ENCODE data around the gene MIDN. TPM values are rescaled to one million over a fixed set of nuclear protein-coding genes. Genes with fewer than 3 reads are reported as not detected.

The MIDN gene
- total RNA-seq, 1 donor from 2014 or later = 193 TPM

DNA sequence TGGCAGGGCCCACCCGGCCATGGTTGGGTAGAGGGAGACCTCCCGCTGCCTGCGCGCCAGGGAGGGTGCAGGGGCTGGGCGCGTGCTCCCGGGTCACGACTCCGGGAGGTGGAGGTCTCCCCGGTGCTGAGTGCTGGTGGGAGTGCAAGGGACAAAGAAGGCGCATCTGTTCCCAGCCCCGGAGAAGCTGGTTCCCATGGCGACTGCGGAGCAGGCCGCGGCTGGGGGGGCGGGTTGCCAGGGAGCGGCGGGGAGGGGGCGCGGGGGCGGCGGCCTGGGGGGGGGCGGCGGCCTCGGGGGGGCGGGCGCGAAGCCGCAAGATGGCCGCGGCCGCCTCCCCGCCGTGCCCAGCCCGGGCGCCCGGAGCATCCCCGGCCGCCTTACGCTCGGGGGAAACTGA is 11.8 kb upstream of the MIDN start:
- TF ChIP-seq CTCF (IDR thresholded peaks at IDR 0.05; ENCODE audit: unreplicated experiment) = no peak
- peaks cover 4% of the 10 kb centered on the region for H3K36me3 Mint-ChIP-seq (ENCODE audit: insufficient read depth)
- no peak for DNase-seq (ENCODE audit: low spot score, unreplicated experiment)

DNA sequence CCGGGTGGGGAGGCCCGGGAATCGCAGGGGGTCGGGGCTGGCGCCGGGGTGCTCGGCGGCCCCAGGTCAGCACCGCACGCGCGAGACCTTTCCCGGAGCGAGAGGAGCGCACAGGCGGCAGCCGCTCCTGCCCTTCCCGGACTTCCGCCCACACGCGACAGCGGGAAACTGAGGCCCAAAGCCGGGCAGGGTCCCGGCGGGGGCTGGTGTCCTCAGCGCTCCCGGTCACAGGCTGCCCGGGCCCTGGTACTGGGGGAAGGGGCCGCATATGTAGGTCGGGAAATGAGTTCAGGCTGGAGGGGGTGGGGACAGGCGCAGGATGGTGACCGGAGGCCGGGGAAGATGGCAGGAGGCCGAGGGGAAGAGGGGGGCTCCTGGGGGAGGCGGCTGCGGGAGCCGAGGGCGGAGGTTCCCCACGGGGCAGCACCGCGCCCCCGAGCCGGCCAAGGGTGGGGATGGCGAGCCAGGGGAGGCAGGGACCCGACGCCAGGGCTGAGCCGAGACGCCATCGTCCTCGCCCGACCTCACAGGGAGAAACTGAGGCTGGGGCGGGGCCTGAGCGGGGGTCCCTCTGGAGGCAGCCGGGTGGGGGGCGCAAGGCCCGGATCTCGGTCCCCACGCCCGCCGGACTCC is 11.2 kb upstream of the MIDN start:
- H3K9me3 Mint-ChIP-seq (ENCODE audit: low read depth) = no peaks in the 10 kb centered on the region
- no peak for TF ChIP-seq CTCF (IDR thresholded peaks at IDR 0.05; ENCODE audit: unreplicated experiment)
- H3K27me3 Mint-ChIP-seq = no peaks in the 10 kb centered on the region
- H3K36me3 Mint-ChIP-seq (ENCODE audit: insufficient read depth) = peaks cover 2% of the 10 kb centered on the region
- H3K27ac Mint-ChIP-seq = no peak overlapping the region
- DNase-seq (ENCODE audit: low spot score, unreplicated experiment) = no peak
- peaks cover 9% of the 10 kb centered on the region for H3K4me1 Mint-ChIP-seq (ENCODE audit: low read depth)
- H3K4me3 Mint-ChIP-seq (ENCODE audit: low read depth) = peak overlapping the region; percentile 61

More for the DNA sequence above, 11.8 kb upstream of the MIDN start:
- H3K27ac Mint-ChIP-seq = no peak overlapping the region
- H3K4me1 Mint-ChIP-seq (ENCODE audit: low read depth) = peaks cover 9% of the 10 kb centered on the region
- H3K27me3 Mint-ChIP-seq = no peaks in the 10 kb centered on the region
- peak overlapping the region; percentile 35 for H3K4me3 Mint-ChIP-seq (ENCODE audit: low read depth)
- no peaks in the 10 kb centered on the region for H3K9me3 Mint-ChIP-seq (ENCODE audit: low read depth)

DNA sequence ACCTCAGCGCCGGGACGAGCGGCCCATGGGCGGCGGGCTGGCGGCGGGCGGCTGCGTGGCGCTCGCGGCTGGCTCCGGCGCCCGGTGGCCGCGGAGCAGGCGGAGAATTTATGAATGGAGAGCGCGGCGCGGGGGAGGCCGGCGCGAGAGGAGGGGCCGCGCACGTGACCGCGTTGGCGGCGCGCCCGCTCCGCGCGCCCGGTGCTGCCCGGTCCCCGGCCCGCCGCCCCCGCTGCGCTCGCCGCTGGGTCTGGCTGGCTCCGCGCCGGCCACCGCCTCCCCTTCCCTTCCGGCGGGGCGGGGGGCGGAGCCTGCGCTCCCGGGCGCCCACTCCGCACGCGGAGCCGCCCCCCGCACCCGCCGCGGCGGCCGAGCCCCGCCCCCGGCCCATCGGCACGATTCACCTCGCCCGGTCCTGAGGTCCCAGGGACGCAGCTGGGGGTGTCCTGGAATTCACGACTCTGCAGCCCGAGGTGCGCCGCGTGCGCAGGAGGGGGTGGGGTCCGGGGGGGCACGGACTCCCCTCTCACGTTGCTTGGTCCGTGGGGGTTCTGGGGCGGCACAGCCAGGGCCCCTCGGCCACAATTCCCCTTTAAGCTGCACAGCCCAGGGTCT is 10.5 kb upstream of the MIDN start, which contains the start of gene CBARP:
TSS of gene CBARP (minus strand) at position 252 of the 615 bp plus-strand sequence. CDS start 1,905 bp downstream, outside the sequence.
- no peaks in the 10 kb centered on the region for H3K9me3 Mint-ChIP-seq (ENCODE audit: low read depth)
- no peaks in the 10 kb centered on the region for H3K36me3 Mint-ChIP-seq (ENCODE audit: insufficient read depth)
- DNase-seq (ENCODE audit: low spot score, unreplicated experiment) = no peak

DNA sequence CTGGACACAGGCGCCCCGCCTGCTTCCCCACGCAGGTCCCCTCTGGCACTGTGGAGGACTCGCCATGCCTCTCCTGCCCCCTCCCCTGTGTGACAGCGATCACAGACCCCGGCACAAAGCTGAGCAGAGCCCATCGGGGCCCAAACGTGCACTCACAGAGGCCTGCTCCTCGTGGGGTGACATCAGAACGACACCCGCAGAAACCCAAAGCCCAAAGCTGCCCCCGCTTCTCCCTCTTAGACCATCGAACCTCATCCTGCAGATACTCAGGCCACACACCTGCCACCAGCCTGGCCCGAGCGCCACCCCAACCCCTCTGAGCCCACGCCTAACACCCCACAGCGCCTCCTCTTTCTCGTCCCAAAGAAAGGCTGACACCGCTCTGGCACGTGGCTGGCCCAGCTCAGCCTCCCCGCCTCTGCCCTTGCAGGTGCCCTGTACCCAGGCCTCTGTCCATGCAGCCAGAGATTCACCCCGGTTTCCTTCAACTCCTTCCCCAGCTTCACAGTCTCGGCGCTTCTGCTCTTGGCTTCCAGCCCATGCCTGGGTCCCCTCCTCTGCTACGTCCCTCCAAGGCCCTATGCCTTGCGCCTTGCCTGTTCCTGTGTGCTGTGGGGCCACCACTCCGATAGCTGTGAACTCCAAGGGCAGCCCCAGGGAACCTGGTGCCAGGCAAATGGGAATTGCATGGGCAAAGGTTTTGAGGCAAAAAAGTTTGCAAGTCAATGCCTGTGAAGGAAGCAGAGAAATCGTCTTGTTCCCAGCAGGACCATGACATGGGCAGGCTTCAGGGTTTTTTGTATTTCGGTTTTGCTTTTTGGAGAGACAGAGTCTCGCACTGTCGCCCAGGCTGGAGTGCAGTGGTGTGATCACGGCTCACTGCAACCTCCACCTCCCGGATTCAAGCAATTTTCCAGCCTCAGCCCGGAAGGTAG is 9.7 kb upstream of the MIDN start:
- no peaks in the 10 kb centered on the region for H3K36me3 Mint-ChIP-seq (ENCODE audit: insufficient read depth)

More for the DNA sequence above, 10.5 kb upstream of the MIDN start, which contains the start of gene CBARP:
- H3K4me1 Mint-ChIP-seq (ENCODE audit: low read depth) = peaks cover 11% of the 10 kb centered on the region
- TF ChIP-seq CTCF (IDR thresholded peaks at IDR 0.05; ENCODE audit: unreplicated experiment) = no peak
- peak within 1 kb of the TSS; percentile 76 for H3K4me3 Mint-ChIP-seq (ENCODE audit: low read depth)
- peak within 1 kb of the TSS; percentile 89 for H3K27ac Mint-ChIP-seq
- H3K27me3 Mint-ChIP-seq = no peaks in the 10 kb centered on the region

More for the DNA sequence above, 9.7 kb upstream of the MIDN start:
- Mint-ChIP-seq H3K9me3 (ENCODE audit: low read depth) (no peaks in the 10 kb centered on the region), H3K4me3 (ENCODE audit: low read depth) (peak overlapping the region; percentile 76), H3K27me3 (no peaks in the 10 kb centered on the region), H3K4me1 (ENCODE audit: low read depth) (peaks cover 11% of the 10 kb centered on the region), H3K27ac (peak overlapping the region; percentile 89)
- no peak for DNase-seq (ENCODE audit: low spot score, unreplicated experiment)
- no peak for TF ChIP-seq CTCF (IDR thresholded peaks at IDR 0.05; ENCODE audit: unreplicated experiment)

Measured in progenitor cell of endocrine pancreas (in vitro differentiated cells).